ENCODE measurements around the gene AHNAK. TPM values are rescaled to one million over a fixed set of nuclear protein-coding genes. Genes with fewer than 3 reads are reported as not detected.

Gene AHNAK
- total RNA-seq, 1 donor from 2014 or later = 246 TPM

GRCh38 chr11:62479631-62480201 lies 66.9 kb downstream of the AHNAK start:
- Mint-ChIP-seq H3K27me3 (no peaks in the 10 kb centered on the region), H3K36me3 (ENCODE audit: low read depth) (no peaks in the 10 kb centered on the region), H3K4me1 (no peaks in the 10 kb centered on the region), H3K4me3 (no peak overlapping the region), H3K9me3 (no peaks in the 10 kb centered on the region), H3K27ac (no peak overlapping the region)
- no peak for DNase-seq
- no peak for ATAC-seq (ENCODE audit: low read depth)
- no peak for TF ChIP-seq CTCF (IDR thresholded peaks at IDR 0.05)
- ChIA-PET POLR2A (no interaction called here), CTCF (no interaction called here)
- intact Hi-C loops (cut with micrococcal nuclease) = no loop called here

- Mint-ChIP-seq H3K4me1 (no peaks in the 10 kb centered on the region), H3K27me3 (no peaks in the 10 kb centered on the region), H3K4me3 (no peak overlapping the region), H3K9me3 (no peaks in the 10 kb centered on the region), H3K36me3 (ENCODE audit: low read depth) (no peaks in the 10 kb centered on the region), H3K27ac (no peak overlapping the region)
- no peak for ATAC-seq (ENCODE audit: low read depth)
- TF ChIP-seq CTCF (IDR thresholded peaks at IDR 0.05) = no peak
- ChIA-PET POLR2A (no interaction called here), CTCF (no interaction called here)
- DNase-seq = no peak
- intact Hi-C loops (cut with micrococcal nuclease) = no loop called here
These were observed 68.7 kb downstream of the AHNAK start for GRCh38 chr11:62477927-62478326.

GRCh38 chr11:62472063-62472884 lies 74.3 kb downstream of the AHNAK start:
- TF ChIP-seq CTCF (IDR thresholded peaks at IDR 0.05) = no peak
- ATAC-seq (ENCODE audit: low read depth) (no peak), DNase-seq (no peak)
- Mint-ChIP-seq H3K27ac (no peak overlapping the region), H3K36me3 (ENCODE audit: low read depth) (no peaks in the 10 kb centered on the region), H3K9me3 (no peaks in the 10 kb centered on the region), H3K4me3 (no peak overlapping the region), H3K4me1 (no peaks in the 10 kb centered on the region), H3K27me3 (no peaks in the 10 kb centered on the region)
- intact Hi-C loops (cut with micrococcal nuclease) = no loop called here
- ChIA-PET POLR2A (no interaction called here), CTCF (no interaction called here)

- no peaks in the 10 kb centered on the region for H3K4me1 Mint-ChIP-seq
- no peak overlapping the region for H3K27ac Mint-ChIP-seq
- CTCF ChIA-PET = no interaction called here
These were observed 75.0 kb downstream of the AHNAK start for GRCh38 chr11:62471603-62472002.

More at GRCh38 chr11:62471603-62472002, 75.0 kb downstream of the AHNAK start:
- no peak for DNase-seq
- no peak for TF ChIP-seq CTCF (IDR thresholded peaks at IDR 0.05)
- intact Hi-C loops (cut with micrococcal nuclease) = no loop called here
- H3K36me3 Mint-ChIP-seq (ENCODE audit: low read depth) = no peaks in the 10 kb centered on the region
- POLR2A ChIA-PET = no interaction called here
- no peak overlapping the region for H3K4me3 Mint-ChIP-seq
- no peaks in the 10 kb centered on the region for H3K9me3 Mint-ChIP-seq
- no peak for ATAC-seq (ENCODE audit: low read depth)
- H3K27me3 Mint-ChIP-seq = no peaks in the 10 kb centered on the region
